Aorta (tissue), 5 donors: ENCODE data around the gene C1orf226. TPM values are rescaled to one million over a fixed set of nuclear protein-coding genes. Genes with fewer than 3 reads are reported as not detected.
"Not testable (repeated sequence)": the region's sequence is repeated elsewhere in the genome, so short reads cannot be mapped to it uniquely, and the experiment has no call there.

Source experiments
- ATAC-seq: fragments of 200-7000 bp; cut with Tn5 transposase; one replicate; pipeline ENCODE4 v1.9.1; 2022; ENCODE audit warnings: moderate library complexity; ENCODE audit not compliant: low FRiP score
- DNase-seq, 2 donors: peaks; one replicate each; pipeline ENCODE4 v3.0.0-alpha.2; 2020
- H3K27ac ChIP-seq, 2 donors: one replicate each; pipeline ENCODE4 v1.5.1; 2013; ENCODE audit warnings: low read length in 2 of 2, mild to moderate bottlenecking in 2 of 2, moderate library complexity in 2 of 2, control low read depth in 1 of 2, inconsistent platforms in 1 of 2, low read depth in 1 of 2
- H3K27me3 ChIP-seq, 2 donors: one replicate each; pipeline ENCODE4 v1.6.1; 2013; ENCODE audit warnings: control low read depth in 1 of 2, low read length in 1 of 2, mild to moderate bottlenecking in 1 of 2, moderate library complexity in 1 of 2; ENCODE audit not compliant: insufficient read depth in 2 of 2, control insufficient read depth in 1 of 2
- H3K36me3 ChIP-seq, 2 donors: one replicate each; pipeline ENCODE4 v1.6.1; 2013; ENCODE audit warnings: control low read depth in 1 of 2, low read length in 1 of 2, mild to moderate bottlenecking in 1 of 2; ENCODE audit not compliant: insufficient read depth in 2 of 2, control insufficient read depth in 1 of 2
- H3K4me1 ChIP-seq, 2 donors: one replicate each; pipeline ENCODE4 v1.6.1; 2013; ENCODE audit warnings: low read length in 2 of 2, control low read depth in 1 of 2, mild to moderate bottlenecking in 1 of 2, moderate library complexity in 1 of 2; ENCODE audit not compliant: insufficient read depth in 2 of 2, control insufficient read depth in 1 of 2
- H3K4me3 ChIP-seq, 2 donors: one replicate each; pipeline ENCODE4 v1.5.1; 2013; ENCODE audit warnings: low read length in 2 of 2, control low read depth in 1 of 2, mild to moderate bottlenecking in 1 of 2
- H3K9me3 ChIP-seq: one replicate; pipeline ENCODE4 v1.6.1; 2013; ENCODE audit warnings: mild to moderate bottlenecking, low read length; ENCODE audit not compliant: control insufficient read depth
- WGBS, 2 donors: extraction: QIAGEN DNeasy Blood & Tissue Kit; methylation state at CpG; one replicate each; pipeline ENCODE4 v1.1.7; 2013; 5-methylcytosine and 5-hydroxymethylcytosine counted together
- intact Hi-C, 2 donors: fragments of 100-400 bp; cut with DNase I; formaldehyde crosslinking; loops; one replicate each; pipeline versions ENCODE4 v1.14.2 to v1.15.0; 2022
- microRNA-seq, 2 donors: library from miRNA; unstranded; fragments of <30 nt; microRNA quantifications; one replicate each; pipeline ENCODE4 v1.2.0, GENCODE V29; 2020
- polyA plus RNA-seq, 2 donors: library from polyadenylated mRNA; stranded (reverse); fragments of 200-250 nt; gene quantifications; one replicate each; pipeline ENCODE4 v1.2.3, GENCODE V29; 2013
- total RNA-seq, 2 donors: library from RNA; stranded (reverse); fragmentation: NEBNext Ultra II Directional; extraction: Animal tissue kit (Norgen Biotek cat#: 25700); gene quantifications; one replicate each; pipeline ENCODE4 v1.2.1, GENCODE V29; 2021
- donor health status: healthy with polysubstance abuse.
- donor health status: Bipolar disorder and iron deficiency.
- donor health status: DM: no; HTN: no; CAD: no.
- donor health status: DM: no; HTN: no; CAD: no.
- donor health status: DM: yes; HTN: yes; CAD: no.

C1orf226 gene
- total and polyA plus RNA-seq, 4 donors = 1.5 to 5.6 (median 5.0) TPM

DNA sequence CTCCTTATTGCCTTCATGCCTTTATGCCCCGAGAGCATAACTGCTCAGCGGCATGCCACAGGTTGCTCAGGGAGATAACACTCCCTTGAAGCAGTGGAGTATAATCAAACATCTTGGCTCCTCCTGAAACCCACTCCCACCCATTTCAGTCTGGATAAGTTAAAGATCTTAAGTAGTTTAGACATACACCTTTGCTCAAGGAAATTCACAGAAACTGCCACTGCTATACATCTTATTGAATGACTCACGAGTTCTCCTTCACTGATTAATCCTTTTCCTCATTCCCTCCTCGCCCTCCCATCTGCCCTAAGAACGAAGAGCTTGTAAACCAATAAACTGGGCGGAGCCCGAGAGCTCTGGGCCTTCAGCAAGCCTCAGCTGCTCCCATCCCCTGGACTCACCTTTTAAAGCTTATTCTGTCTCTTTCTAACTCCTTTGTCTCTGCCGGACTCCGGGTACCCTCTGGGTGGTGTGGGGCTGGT is 38.0 kb downstream of the C1orf226 start:
- H3K27me3 ChIP-seq, ATAC-seq, intact Hi-C loops, H3K4me3 ChIP-seq, H3K36me3 ChIP-seq, H3K9me3 ChIP-seq, H3K27ac ChIP-seq, H3K4me1 ChIP-seq, DNase-seq: not testable (repeated sequence)
- 59 to 67% methylated on average over 9 of the region's 9 CpGs for WGBS, 2 donors

DNA sequence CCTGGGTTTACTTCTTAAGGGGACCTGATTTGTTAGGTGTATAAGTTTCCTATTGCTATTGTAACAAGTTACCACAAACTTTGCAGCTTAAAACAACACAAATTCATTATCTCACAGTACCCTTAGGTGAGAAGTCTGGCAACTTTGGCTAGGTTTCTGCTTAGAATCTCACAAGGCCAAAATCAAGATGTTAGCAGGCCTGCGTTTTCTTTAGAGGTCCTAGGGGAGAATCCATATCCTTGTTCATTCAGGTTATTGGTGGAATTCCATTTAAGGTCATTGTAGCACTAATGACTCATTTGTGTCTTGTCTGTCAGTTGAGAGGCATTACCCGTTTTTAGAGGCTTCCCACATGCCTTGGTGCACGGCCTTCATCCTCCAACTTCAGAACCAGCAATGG is 38.6 kb downstream of the C1orf226 start:
- no peak overlapping the region for H3K27ac ChIP-seq
- WGBS, 2 donors = 72 to 81% methylated on average over 3 of the region's 3 CpGs
- H3K9me3 ChIP-seq = peaks cover 1% of the 10 kb centered on the region
- no peaks in the 10 kb centered on the region for H3K36me3 ChIP-seq
- H3K4me1 ChIP-seq = no peaks in the 10 kb centered on the region
- H3K4me3 ChIP-seq = no peak overlapping the region
- H3K27me3 ChIP-seq = no peaks in the 10 kb centered on the region
- intact Hi-C loops = loop anchor here in 1 of 2 donors (5.0 kb wide), 1 partner anchor 1208 kb away; no protein-coding TSS in a partner anchor
- DNase-seq = no peak
- ATAC-seq = no peak

DNA sequence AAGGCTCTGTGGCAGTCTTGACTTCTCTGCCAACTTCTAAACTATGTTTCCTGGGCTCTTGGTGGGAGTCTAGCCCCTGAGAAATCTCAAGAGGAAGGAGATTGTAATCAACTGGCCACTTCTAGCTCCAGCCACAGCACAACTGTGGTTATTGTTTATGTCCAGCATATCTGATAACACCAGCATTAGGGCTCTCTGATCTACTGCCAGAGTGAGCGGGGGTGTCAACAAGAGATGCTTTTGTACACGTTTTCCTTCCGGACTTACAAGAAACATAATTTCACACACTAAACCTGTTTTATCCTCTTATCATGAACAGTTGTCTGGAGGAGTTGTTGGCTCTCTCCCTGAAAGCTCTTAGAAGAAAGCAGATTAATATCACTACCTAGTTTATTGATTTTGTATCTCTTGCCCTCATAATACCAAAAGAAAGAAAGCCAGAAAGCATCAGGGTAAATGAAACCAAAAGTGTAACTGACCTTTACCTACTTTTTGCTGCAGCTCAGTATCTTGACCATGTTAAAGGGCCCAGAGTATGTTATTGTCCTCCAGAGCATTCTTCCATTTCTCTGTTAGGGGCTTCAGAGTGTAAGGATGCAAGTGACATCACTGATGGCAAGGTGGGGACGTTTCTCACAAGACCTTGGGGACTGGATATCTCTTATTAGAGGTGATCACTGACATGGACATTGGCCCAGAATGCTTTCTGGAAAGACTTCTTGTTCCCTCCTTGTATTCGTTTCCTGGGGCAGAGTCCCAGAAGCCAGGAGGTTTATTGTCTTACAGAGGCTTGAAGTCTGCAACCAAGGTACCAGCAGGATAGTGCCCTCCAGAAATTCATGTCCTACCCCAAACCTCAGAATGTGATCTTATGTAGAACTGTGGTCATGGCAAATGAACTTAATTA is 40.0 kb downstream of the C1orf226 start:
- Histone ChIP-seq H3K27me3 (no peaks in the 10 kb centered on the region), H3K36me3 (no peaks in the 10 kb centered on the region), H3K4me3 (no peak overlapping the region), H3K9me3 (peaks cover 1% of the 10 kb centered on the region), H3K27ac (no peak overlapping the region), H3K4me1 (no peaks in the 10 kb centered on the region)
- DNase-seq (no peak), ATAC-seq (no peak)
- whole genome bisulfite sequencing, 2 donors = 52 to 58% methylated on average over 5 of the region's 5 CpGs
- intact Hi-C loops = loop anchor here in 1 of 2 donors (5.0 kb wide), 1 partner anchor 1209 kb away; no protein-coding TSS in a partner anchor

DNA sequence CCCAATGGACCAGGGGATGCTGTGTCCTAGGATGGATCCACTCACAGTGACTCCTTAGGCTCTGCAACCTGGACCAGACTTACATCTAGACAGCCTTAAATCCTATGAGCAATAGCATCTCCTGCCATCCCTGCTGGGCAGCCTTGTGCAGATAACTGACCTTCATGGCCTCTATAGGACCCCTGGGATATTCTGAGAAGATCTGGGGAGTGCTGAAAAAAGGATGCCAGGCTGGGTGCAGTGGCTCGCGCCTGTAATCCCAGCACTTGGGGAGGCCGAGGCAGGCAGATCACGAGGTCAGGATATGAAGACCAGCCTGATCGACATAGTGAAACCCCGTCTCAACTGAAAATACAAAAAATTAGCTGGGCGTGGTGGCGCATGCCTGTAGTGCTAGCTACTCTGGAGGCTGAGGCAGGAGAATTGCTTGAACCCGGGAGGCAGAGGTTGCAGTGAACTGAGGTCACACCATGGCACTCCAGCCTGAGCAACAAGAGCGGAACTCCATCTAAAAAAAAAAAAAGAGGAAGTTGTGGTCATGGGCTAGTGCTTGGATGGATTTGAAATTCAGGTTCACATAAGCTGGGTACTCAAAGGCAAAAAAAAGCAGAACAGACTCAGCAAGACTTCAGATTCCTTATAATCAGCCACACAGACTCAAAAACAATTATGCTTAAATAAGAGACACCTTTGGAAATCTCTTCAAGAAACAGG is 41.3 kb downstream of the C1orf226 start:
- H3K27ac ChIP-seq = no peak overlapping the region
- no peaks in the 10 kb centered on the region for H3K36me3 ChIP-seq
- no peaks in the 10 kb centered on the region for H3K27me3 ChIP-seq
- H3K4me3 ChIP-seq = no peak overlapping the region
- DNase-seq = no peak
- H3K4me1 ChIP-seq = no peaks in the 10 kb centered on the region
- intact Hi-C loops = loop anchor here in 1 of 2 donors (5.0 kb wide), 1 partner anchor 1211 kb away; no protein-coding TSS in a partner anchor
- 82 to 90% methylated on average over 10 of the region's 10 CpGs for WGBS, 2 donors
- no peak for ATAC-seq
- peaks cover 1% of the 10 kb centered on the region for H3K9me3 ChIP-seq

DNA sequence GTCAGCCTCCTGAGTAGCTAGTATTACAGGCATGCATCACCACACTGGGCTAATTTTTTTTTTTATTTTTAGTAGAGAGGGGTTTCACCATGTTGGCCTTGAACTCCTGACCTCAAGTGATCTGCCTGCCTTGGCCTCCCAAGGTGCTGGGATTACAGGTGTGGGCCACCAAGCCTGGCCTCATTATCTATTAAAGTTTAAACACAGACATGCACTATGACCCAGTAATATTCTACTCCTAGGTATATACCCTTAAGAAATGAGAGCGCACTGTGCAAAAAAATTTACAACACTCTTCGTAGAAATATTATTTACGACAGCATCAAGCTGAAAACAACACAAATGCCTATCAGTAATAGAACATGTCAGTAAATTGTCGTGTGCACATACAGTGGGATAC is 49.1 kb downstream of the C1orf226 start:
- 89 to 91% methylated on average over 4 of the region's 4 CpGs for WGBS, 2 donors
- intact Hi-C loops = no loop called here
- ATAC-seq = no peak

DNA sequence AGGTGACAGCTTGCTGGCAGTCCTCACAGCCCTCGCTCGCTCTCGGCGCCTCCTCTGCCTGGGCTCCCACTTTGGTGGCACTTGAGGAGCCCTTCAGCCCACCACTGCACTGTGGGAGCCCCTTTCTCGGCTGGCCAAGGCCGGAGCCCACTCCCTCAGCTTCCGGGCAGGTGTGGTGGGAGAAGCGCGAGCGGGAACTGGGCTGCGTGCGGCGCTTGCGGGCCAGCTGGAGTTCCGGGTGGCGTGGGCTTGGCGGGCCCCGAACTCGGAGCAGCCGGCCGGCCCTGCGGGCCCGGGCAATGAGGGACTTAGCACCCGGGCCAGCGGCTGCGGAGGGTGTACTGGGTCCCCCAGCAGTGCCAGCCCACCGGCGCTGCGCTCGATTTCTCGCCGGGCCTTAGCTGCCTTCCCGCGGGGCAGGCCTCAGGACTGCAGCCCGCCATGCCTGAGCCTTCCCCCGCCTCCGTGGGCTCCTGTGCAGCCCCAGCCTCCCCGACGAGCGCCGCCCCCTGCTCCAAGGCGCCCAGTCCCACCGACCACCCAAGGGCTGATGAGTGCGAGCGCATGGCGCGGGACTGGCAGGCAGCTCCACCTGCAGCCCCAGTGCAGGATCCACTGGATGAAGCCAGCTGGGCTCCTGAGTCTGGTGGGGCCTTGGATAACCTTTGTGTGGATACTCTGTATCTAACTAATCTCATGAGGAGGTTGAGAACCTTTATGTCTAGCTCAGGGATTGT is 51.6 kb downstream of the C1orf226 start:
- H3K27me3 ChIP-seq, DNase-seq, H3K4me1 ChIP-seq, H3K27ac ChIP-seq, ATAC-seq, H3K36me3 ChIP-seq, intact Hi-C loops, H3K4me3 ChIP-seq, H3K9me3 ChIP-seq: not testable (repeated sequence)
- WGBS, 2 donors = 82 to 83% methylated on average over 29 to 45 of the region's 47 CpGs

More for the DNA sequence above, 49.1 kb downstream of the C1orf226 start:
- H3K36me3 ChIP-seq = no peaks in the 10 kb centered on the region
- no peaks in the 10 kb centered on the region for H3K27me3 ChIP-seq
- no peak overlapping the region for H3K27ac ChIP-seq
- no peak overlapping the region for H3K4me3 ChIP-seq
- H3K4me1 ChIP-seq = no peaks in the 10 kb centered on the region
- no peak for DNase-seq
- H3K9me3 ChIP-seq = no peaks in the 10 kb centered on the region

Small RNAs within 50 kb of the gene (microRNA-seq; reads per million reads assigned to microRNA genes)
- 2.0 to 2.4 reads per million in 2 donors for gene MIR556

Other genes starting within 250 kb of the C1orf226 start
- gene SPATA46, start 4.9 kb upstream of the C1orf226 start, total RNA-seq = not detected
- not detected for gene SPATA46, start 4.9 kb upstream of the C1orf226 start, polyA plus RNA-seq
- under 1 TPM; 0.45 to 0.63 TPM for gene SH2D1B, start 30.4 kb downstream of the C1orf226 start, total RNA-seq
- gene SH2D1B, start 30.4 kb downstream of the C1orf226 start, polyA plus RNA-seq = 1 to 10 TPM in 1 of 2 donors, under 1 TPM in 1; 0.10 to 1.1 TPM
- 10 to 100 TPM; 28.0 to 29.6 TPM for gene UHMK1, start 116.1 kb downstream of the C1orf226 start, total RNA-seq
- 10 to 100 TPM in 1 of 2 donors, 1 to 10 TPM in 1; 8.7 to 14.7 TPM for gene UHMK1, start 116.1 kb downstream of the C1orf226 start, polyA plus RNA-seq
- gene UAP1, start 180.0 kb downstream of the C1orf226 start, total RNA-seq = 100 to 1,000 TPM; 101 to 138 TPM
- gene UAP1, start 180.0 kb downstream of the C1orf226 start, polyA plus RNA-seq = 10 to 100 TPM; 32.2 to 45.2 TPM